ENCODE data around the gene PRRX2. TPM values are rescaled to one million over a fixed set of nuclear protein-coding genes. Genes with fewer than 3 reads are reported as not detected.
A peak's percentile ranks its signal among the peaks of the same experiment; 100 is the strongest.

Gene PRRX2
- total and polyA plus RNA-seq, 9 of the 15 experiments (the other 6 are each of a cell fraction or from before 2014, with no cell fraction given): 0.21 TPM; not detected in 8

DNA sequence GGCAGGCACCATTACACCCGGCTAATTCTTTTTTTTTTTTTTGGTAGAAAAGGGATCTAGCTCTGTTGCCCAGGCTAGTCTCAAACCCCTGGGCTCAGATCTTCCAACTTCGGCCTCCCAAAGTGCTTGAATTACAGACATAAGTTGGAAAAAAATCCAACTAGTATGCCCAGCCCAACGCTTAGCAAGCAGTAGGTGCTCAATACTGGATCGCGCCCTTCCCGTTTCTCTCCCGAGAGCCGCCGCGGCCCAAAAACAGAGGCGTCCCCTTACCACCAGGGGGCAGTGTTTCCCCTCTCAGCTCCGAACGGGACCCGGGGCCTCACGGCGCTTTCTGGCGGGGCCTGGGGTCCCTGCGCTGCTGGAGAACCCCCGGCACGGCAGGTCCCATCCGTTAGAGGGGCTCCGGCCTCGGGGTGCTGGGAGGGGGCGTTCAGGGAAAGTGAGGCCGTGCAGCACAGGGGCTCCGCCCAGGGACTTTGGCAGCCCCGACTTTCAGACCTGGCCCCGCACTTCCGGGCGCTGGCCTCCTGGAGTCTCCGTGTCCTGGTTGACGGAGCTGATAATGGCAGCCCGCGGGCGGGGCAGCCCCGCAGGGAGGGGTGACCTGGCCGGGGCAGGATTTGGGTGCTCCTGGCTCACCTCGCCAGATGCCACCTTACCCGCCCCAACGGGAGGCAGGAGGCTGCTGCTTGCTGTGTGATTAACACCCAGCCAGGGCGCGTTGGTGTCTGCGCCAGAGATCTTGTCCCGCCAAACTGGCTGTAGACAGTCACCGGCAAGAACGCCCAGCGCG is 72.2 kb downstream of the PRRX2 start (continued):
- TF ChIP-seq, protein P1, sequence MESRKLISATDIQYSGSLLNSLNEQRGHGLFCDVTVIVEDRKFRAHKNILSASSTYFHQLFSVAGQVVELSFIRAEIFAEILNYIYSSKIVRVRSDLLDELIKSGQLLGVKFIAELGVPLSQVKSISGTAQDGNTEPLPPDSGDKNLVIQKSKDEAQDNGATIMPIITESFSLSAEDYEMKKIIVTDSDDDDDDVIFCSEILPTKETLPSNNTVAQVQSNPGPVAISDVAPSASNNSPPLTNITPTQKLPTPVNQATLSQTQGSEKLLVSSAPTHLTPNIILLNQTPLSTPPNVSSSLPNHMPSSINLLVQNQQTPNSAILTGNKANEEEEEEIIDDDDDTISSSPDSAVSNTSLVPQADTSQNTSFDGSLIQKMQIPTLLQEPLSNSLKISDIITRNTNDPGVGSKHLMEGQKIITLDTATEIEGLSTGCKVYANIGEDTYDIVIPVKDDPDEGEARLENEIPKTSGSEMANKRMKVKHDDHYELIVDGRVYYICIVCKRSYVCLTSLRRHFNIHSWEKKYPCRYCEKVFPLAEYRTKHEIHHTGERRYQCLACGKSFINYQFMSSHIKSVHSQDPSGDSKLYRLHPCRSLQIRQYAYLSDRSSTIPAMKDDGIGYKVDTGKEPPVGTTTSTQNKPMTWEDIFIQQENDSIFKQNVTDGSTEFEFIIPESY (CRISPR knock-in tag; IDR thresholded peaks at IDR 0.05): peak; percentile 72
- peak; percentile 90 for TF ChIP-seq ZNF212 (CRISPR knock-in tag; IDR thresholded peaks at IDR 0.05)
- TF ChIP-seq SAFB (IDR thresholded peaks at IDR 0.05; ENCODE audit: borderline replicate concordance, low read depth, low read length): no peak
- no peak for TF ChIP-seq PTBP1 (IDR thresholded peaks at IDR 0.05; ENCODE audit: low read depth, low read length)
- no peak for TF ChIP-seq CEBPG (CRISPR knock-in tag; IDR thresholded peaks at IDR 0.05)
- TF ChIP-seq CEBPG (tag; conservative IDR thresholded peaks at IDR 0.05 in 1 of 2, IDR thresholded peaks at IDR 0.05 in 1 of 2): no peak
- peak; percentile 100 for TF ChIP-seq ZKSCAN8 (CRISPR knock-in tag; IDR thresholded peaks at IDR 0.05)
- TF ChIP-seq, protein P2, sequence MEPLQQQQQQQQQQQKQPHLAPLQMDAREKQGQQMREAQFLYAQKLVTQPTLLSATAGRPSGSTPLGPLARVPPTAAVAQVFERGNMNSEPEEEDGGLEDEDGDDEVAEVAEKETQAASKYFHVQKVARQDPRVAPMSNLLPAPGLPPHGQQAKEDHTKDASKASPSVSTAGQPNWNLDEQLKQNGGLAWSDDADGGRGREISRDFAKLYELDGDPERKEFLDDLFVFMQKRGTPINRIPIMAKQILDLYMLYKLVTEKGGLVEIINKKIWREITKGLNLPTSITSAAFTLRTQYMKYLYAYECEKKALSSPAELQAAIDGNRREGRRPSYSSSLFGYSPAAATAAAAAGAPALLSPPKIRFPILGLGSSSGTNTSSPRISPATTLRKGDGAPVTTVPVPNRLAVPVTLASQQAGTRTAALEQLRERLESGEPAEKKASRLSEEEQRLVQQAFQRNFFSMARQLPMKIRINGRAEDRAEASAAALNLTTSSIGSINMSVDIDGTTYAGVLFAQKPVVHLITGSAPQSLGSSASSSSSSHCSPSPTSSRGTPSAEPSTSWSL (CRISPR knock-in tag; IDR thresholded peaks at IDR 0.05; ENCODE audit: borderline replicate concordance): no peak
- no peak for TF ChIP-seq MAFG (tag; conservative IDR thresholded peaks at IDR 0.05)
- TF ChIP-seq MYC (IDR thresholded peaks at IDR 0.05; ENCODE audit: low read depth, low read length): peak; percentile 71
- TF ChIP-seq MYC (CRISPR knock-in tag; IDR thresholded peaks at IDR 0.05; ENCODE audit: borderline replicate concordance, low read depth): peak; percentile 78; the same call in 1 of the 2 replicates
- TF ChIP-seq KDM4B (IDR thresholded peaks at IDR 0.05; ENCODE audit: borderline replicate concordance in 2 of 2, low read depth in 1 of 2): 0 out of 4 replicates have a peak, but pooled peaks of 1 of the 2 experiments have one; percentile 25
- no peak for TF ChIP-seq ZNF274 (IDR thresholded peaks at IDR 0.05; ENCODE audit: borderline replicate concordance, low read depth, low read length)
- TF ChIP-seq PPARD (CRISPR knock-in tag; IDR thresholded peaks at IDR 0.05): no peak
- TF ChIP-seq SPI1 (IDR thresholded peaks at IDR 0.05; ENCODE audit: borderline replicate concordance, low read depth, low read length): peak; percentile 88
- peak; percentile 65; the same call in 1 of the 2 replicates for TF ChIP-seq ZNF197 (CRISPR knock-in tag; IDR thresholded peaks at IDR 0.05; ENCODE audit: low read depth)
- TF ChIP-seq, protein P3, sequence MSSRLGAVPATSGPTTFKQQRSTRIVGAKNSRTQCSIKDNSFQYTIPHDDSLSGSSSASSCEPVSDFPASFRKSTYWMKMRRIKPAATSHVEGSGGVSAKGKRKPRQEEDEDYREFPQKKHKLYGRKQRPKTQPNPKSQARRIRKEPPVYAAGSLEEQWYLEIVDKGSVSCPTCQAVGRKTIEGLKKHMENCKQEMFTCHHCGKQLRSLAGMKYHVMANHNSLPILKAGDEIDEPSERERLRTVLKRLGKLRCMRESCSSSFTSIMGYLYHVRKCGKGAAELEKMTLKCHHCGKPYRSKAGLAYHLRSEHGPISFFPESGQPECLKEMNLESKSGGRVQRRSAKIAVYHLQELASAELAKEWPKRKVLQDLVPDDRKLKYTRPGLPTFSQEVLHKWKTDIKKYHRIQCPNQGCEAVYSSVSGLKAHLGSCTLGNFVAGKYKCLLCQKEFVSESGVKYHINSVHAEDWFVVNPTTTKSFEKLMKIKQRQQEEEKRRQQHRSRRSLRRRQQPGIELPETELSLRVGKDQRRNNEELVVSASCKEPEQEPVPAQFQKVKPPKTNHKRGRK (tag; IDR thresholded peaks at IDR 0.05): no peak
- TF ChIP-seq DIDO1 (tag; IDR thresholded peaks at IDR 0.05; ENCODE audit: low read depth): 0 out of 2 replicates have a peak, but pooled peaks have one; percentile 40

All from K562 (cell line).